C4-2B (cell line): ENCODE data around the gene UGCG.

Experiments used
- ZFX ChIP-seq: fragments of 450-650 bp; IDR thresholded peaks from 2 replicates; pipeline ENCODE4 v1.6.1; 2017
- TF ChIP-seq, protein P1 (sequence below): fragments of 450-650 bp; conservative IDR thresholded peaks from 2 replicates; pipeline ENCODE4 v1.5.1; 2017; ENCODE audit warnings: mild to moderate bottlenecking

GRCh38 chr9:111877420-111877819 lies 19.2 kb upstream of the UGCG start:
- TF ChIP-seq, protein P1, sequence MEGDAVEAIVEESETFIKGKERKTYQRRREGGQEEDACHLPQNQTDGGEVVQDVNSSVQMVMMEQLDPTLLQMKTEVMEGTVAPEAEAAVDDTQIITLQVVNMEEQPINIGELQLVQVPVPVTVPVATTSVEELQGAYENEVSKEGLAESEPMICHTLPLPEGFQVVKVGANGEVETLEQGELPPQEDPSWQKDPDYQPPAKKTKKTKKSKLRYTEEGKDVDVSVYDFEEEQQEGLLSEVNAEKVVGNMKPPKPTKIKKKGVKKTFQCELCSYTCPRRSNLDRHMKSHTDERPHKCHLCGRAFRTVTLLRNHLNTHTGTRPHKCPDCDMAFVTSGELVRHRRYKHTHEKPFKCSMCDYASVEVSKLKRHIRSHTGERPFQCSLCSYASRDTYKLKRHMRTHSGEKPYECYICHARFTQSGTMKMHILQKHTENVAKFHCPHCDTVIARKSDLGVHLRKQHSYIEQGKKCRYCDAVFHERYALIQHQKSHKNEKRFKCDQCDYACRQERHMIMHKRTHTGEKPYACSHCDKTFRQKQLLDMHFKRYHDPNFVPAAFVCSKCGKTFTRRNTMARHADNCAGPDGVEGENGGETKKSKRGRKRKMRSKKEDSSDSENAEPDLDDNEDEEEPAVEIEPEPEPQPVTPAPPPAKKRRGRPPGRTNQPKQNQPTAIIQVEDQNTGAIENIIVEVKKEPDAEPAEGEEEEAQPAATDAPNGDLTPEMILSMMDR = no peak
- no peak for TF ChIP-seq ZFX
